HFFc6 (cell line): ENCODE measurements around the gene PDZRN3. TPM values are rescaled to one million over a fixed set of nuclear protein-coding genes. Genes with fewer than 3 reads are reported as not detected.

Experiments used
- DNase-seq: peaks from one replicate; pipeline ENCODE4 v3.0.0-alpha.2; 2018
- H3K27ac Mint-ChIP-seq: 2 replicates; pipeline ENCODE4 v1.8.0; 2020; ENCODE audit warnings: mild to moderate bottlenecking, mixed read lengths
- H3K27me3 Mint-ChIP-seq: 2 replicates; pipeline ENCODE4 v1.8.0; 2021; ENCODE audit warnings: mild to moderate bottlenecking, moderate library complexity, mixed read lengths; ENCODE audit not compliant: insufficient read depth
- H3K36me3 Mint-ChIP-seq: 2 replicates; pipeline ENCODE4 v1.8.0; 2021; ENCODE audit warnings: low read depth, mixed read lengths
- H3K4me1 Mint-ChIP-seq: 2 replicates; pipeline ENCODE4 v1.8.0; 2020; ENCODE audit warnings: low read depth, mixed read lengths
- H3K4me3 Mint-ChIP-seq: 2 replicates; pipeline ENCODE4 v1.8.0; 2020; ENCODE audit warnings: mild to moderate bottlenecking, moderate library complexity, mixed read lengths
- H3K9me3 Mint-ChIP-seq: 2 replicates; pipeline ENCODE4 v1.8.0; 2020; ENCODE audit warnings: mild to moderate bottlenecking, mixed read lengths
- total RNA-seq, 6 experiments: library from RNA; stranded (reverse); fragmentation: NEBNext Ultra II Directional; extraction: Animal tissue kit (Norgen Biotek cat#: 25700); gene quantifications; 2 replicates in 1 of 6; 3 replicates in 5 of 6; pipeline ENCODE4 v1.2.3, GENCODE V29; 2021
- TF ChIP-seq, protein P1 (sequence below): fragments of 200-600 bp; sonication (generic); IDR thresholded peaks from 2 replicates; pipeline ENCODE4 v1.5.0; 2021; ENCODE audit warnings: antibody characterized with exemption, mild to moderate bottlenecking

Gene PDZRN3
- total RNA-seq, 6 experiments from 2014 or later: 15.1 to 18.5 (median 16.7) TPM

- TF ChIP-seq, protein P1, sequence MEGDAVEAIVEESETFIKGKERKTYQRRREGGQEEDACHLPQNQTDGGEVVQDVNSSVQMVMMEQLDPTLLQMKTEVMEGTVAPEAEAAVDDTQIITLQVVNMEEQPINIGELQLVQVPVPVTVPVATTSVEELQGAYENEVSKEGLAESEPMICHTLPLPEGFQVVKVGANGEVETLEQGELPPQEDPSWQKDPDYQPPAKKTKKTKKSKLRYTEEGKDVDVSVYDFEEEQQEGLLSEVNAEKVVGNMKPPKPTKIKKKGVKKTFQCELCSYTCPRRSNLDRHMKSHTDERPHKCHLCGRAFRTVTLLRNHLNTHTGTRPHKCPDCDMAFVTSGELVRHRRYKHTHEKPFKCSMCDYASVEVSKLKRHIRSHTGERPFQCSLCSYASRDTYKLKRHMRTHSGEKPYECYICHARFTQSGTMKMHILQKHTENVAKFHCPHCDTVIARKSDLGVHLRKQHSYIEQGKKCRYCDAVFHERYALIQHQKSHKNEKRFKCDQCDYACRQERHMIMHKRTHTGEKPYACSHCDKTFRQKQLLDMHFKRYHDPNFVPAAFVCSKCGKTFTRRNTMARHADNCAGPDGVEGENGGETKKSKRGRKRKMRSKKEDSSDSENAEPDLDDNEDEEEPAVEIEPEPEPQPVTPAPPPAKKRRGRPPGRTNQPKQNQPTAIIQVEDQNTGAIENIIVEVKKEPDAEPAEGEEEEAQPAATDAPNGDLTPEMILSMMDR: no peak
- no peaks in the 10 kb centered on the region for H3K27me3 Mint-ChIP-seq
- no peak for DNase-seq
- H3K27ac Mint-ChIP-seq: no peak overlapping the region
- no peaks in the 10 kb centered on the region for H3K9me3 Mint-ChIP-seq
- peaks cover 61% of the 10 kb centered on the region for H3K4me1 Mint-ChIP-seq
- peaks cover 17% of the 10 kb centered on the region for H3K36me3 Mint-ChIP-seq
- no peak overlapping the region for H3K4me3 Mint-ChIP-seq
These were observed 16.1 kb downstream of the PDZRN3 start for GRCh38 chr3:73608456-73609314.

DNA sequence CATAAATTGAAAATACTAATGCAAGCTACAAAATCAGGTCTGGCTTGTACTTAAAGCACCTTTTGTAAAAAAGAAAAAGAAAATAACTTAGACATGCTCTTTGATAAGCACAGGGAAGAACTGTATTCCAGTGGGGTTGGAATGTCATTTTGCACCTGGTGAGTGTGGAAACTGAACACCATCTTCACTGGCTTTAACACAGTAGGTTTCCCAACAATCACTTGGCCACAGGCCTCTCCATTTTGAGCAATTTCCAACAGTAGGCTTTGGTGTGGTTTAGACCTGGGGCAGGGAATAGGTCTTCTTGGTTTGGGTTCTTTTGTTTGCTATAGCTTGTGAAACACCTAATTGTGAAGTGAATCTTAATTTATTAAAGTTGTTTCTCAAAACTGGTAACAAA lies 18.9 kb downstream of the PDZRN3 start:
- Mint-ChIP-seq H3K9me3 (no peaks in the 10 kb centered on the region), H3K27ac (no peak overlapping the region), H3K27me3 (no peaks in the 10 kb centered on the region), H3K4me1 (peaks cover 40% of the 10 kb centered on the region), H3K36me3 (peaks cover 26% of the 10 kb centered on the region), H3K4me3 (no peak overlapping the region)
- TF ChIP-seq, protein P1: no peak
- DNase-seq: no peak

- Mint-ChIP-seq H3K4me3 (no peak overlapping the region), H3K27ac (no peak overlapping the region), H3K4me1 (peaks cover 35% of the 10 kb centered on the region), H3K9me3 (no peaks in the 10 kb centered on the region), H3K27me3 (no peaks in the 10 kb centered on the region), H3K36me3 (peaks cover 29% of the 10 kb centered on the region)
- TF ChIP-seq, protein P1: no peak
- DNase-seq: peak; percentile 53
These were observed 19.3 kb downstream of the PDZRN3 start for GRCh38 chr3:73605412-73605811.

DNA sequence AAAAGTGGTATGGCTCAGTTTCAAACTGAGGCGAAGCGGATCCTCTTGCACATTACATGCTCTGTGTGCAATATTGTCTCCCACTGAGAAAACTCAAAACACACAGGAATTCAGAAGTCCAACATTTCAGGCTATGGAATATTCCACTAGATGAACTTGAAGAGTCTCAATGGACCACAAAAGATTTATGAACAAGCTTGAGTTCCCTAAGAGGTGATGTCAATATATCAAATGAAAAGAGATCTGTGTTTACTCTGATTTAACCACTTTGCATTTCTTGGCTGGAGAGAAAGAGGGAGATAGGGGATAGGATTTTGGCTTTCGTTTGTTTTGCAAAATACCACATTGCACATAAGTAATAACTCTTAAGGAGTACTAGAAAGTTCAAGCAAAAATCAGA lies 20.3 kb downstream of the PDZRN3 start:
- Mint-ChIP-seq H3K4me3 (no peak overlapping the region), H3K4me1 (peaks cover 26% of the 10 kb centered on the region), H3K27ac (no peak overlapping the region), H3K9me3 (no peaks in the 10 kb centered on the region), H3K36me3 (peaks cover 34% of the 10 kb centered on the region), H3K27me3 (no peaks in the 10 kb centered on the region)
- no peak for DNase-seq
- TF ChIP-seq, protein P1: no peak

GRCh38 chr3:73603762-73604171 lies 21.0 kb downstream of the PDZRN3 start:
- Mint-ChIP-seq H3K4me3 (no peak overlapping the region), H3K36me3 (peaks cover 41% of the 10 kb centered on the region), H3K27ac (no peak overlapping the region), H3K27me3 (no peaks in the 10 kb centered on the region), H3K4me1 (peaks cover 20% of the 10 kb centered on the region), H3K9me3 (no peaks in the 10 kb centered on the region)
- TF ChIP-seq, protein P1: no peak
- peak; percentile 85 for DNase-seq
